Parathyroid adenoma (tissue), 2 donors: Measurements from ENCODE around the gene TRDN.

ENCODE experiments used
- H2AFZ ChIP-seq: fragments of 300-600 bp; sonication (generic); one replicate; pipeline ENCODE4 v1.7.0; 2017; ENCODE audit warnings: antibody characterized with exemption, mild to moderate bottlenecking
- H3K27ac ChIP-seq: fragments of 300-600 bp; sonication (generic); one replicate; pipeline ENCODE4 v1.7.0; 2017
- H3K27me3 ChIP-seq: fragments of 300-600 bp; sonication (generic); one replicate; pipeline ENCODE4 v1.7.0; 2017; ENCODE audit warnings: low read length; ENCODE audit not compliant: control insufficient read depth, insufficient read depth
- H3K36me3 ChIP-seq: fragments of 300-600 bp; sonication (generic); one replicate; pipeline ENCODE4 v1.7.0; 2017; ENCODE audit warnings: low read length; ENCODE audit not compliant: control insufficient read depth, insufficient read depth
- H3K4me1 ChIP-seq: fragments of 300-600 bp; sonication (generic); one replicate; pipeline ENCODE4 v1.7.0; 2017; ENCODE audit warnings: control low read depth
- H3K4me2 ChIP-seq: fragments of 300-600 bp; sonication (generic); one replicate; pipeline ENCODE4 v1.7.0; 2017; ENCODE audit warnings: low read length
- H3K4me3 ChIP-seq: fragments of 300-600 bp; sonication (generic); one replicate; pipeline ENCODE4 v1.7.0; 2017; ENCODE audit warnings: low read depth, low read length
- H3K79me2 ChIP-seq: fragments of 300-600 bp; sonication (generic); one replicate; pipeline ENCODE4 v1.7.0; 2017; ENCODE audit warnings: control low read depth
- H3K9ac ChIP-seq: fragments of 300-600 bp; sonication (generic); one replicate; pipeline ENCODE4 v1.7.0; 2017; ENCODE audit warnings: mild to moderate bottlenecking
- H3K9me3 ChIP-seq: fragments of 300-600 bp; sonication (generic); one replicate; pipeline ENCODE4 v1.7.0; 2017; ENCODE audit warnings: low read length; ENCODE audit not compliant: control insufficient read depth
- CTCF ChIP-seq: fragments of 300-600 bp; sonication (generic); IDR thresholded peaks from one replicate; pipeline ENCODE4 v1.7.0; 2017; ENCODE audit warnings: antibody characterized with exemption, mild to moderate bottlenecking
- donor health status: primary hyperparathyroidism.

TRDN gene

DNA sequence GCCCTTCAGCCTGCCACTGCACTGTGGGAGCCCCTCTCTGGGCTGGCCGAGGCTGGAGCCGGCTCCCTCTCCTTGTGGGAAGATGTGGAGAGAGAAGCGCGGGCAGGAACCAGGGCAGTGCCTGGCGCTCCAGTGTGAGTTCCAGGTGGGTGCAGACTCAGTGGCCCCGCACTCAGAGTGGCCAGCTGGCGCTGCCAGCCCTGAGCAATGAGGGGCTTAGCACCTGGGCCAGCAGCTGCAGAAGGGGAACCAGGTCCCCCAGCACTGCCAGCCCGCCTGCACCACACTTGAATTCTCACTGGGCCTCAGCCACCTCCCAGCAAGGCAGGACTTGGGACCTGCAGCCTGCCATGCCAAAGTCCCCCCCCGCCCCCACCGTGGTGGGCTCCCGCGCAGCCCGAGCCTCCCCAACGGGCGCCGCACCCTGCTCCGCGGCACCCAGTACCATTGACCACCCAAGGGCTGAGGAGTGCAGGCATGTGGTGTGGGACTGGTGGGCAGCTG is 434.8 kb downstream of the TRDN start:
- no peaks in the 10 kb centered on the region for H3K4me1 ChIP-seq
- no peak for TF ChIP-seq CTCF
- H3K27me3 ChIP-seq: no peaks in the 10 kb centered on the region
- no peak overlapping the region for H2AFZ ChIP-seq
- H3K36me3 ChIP-seq: no peaks in the 10 kb centered on the region
- no peaks in the 10 kb centered on the region for H3K79me2 ChIP-seq
- no peaks in the 10 kb centered on the region for H3K9me3 ChIP-seq
- H3K27ac ChIP-seq: no peak overlapping the region
- H3K4me2 ChIP-seq: no peak overlapping the region
- H3K9ac ChIP-seq: no peak overlapping the region
- no peak overlapping the region for H3K4me3 ChIP-seq

GRCh38 chr6:123193298-123193697 is 443.5 kb downstream of the TRDN start:
- no peaks in the 10 kb centered on the region for H3K4me1 ChIP-seq
- H2AFZ ChIP-seq: no peak overlapping the region
- H3K9ac ChIP-seq: no peak overlapping the region
- no peak overlapping the region for H3K4me2 ChIP-seq
- H3K27ac ChIP-seq: no peak overlapping the region
- no peaks in the 10 kb centered on the region for H3K9me3 ChIP-seq
- no peak overlapping the region for H3K4me3 ChIP-seq
- no peaks in the 10 kb centered on the region for H3K79me2 ChIP-seq
- no peaks in the 10 kb centered on the region for H3K27me3 ChIP-seq
- H3K36me3 ChIP-seq: no peaks in the 10 kb centered on the region
- no peak for TF ChIP-seq CTCF

GRCh38 chr6:123189816-123190215 is 446.9 kb downstream of the TRDN start:
- Histone ChIP-seq H3K4me1 (no peaks in the 10 kb centered on the region), H3K4me3 (no peak overlapping the region), H3K27ac (no peak overlapping the region), H3K79me2 (no peaks in the 10 kb centered on the region), H3K9me3 (no peaks in the 10 kb centered on the region), H3K4me2 (no peak overlapping the region), H3K36me3 (no peaks in the 10 kb centered on the region), H3K9ac (no peak overlapping the region), H3K27me3 (no peaks in the 10 kb centered on the region), H2AFZ (no peak overlapping the region)
- TF ChIP-seq CTCF: no peak

GRCh38 chr6:123182998-123183397 is 453.8 kb downstream of the TRDN start:
- Histone ChIP-seq H3K4me1 (no peaks in the 10 kb centered on the region), H3K27ac (no peak overlapping the region)
- TF ChIP-seq CTCF: no peak

DNA sequence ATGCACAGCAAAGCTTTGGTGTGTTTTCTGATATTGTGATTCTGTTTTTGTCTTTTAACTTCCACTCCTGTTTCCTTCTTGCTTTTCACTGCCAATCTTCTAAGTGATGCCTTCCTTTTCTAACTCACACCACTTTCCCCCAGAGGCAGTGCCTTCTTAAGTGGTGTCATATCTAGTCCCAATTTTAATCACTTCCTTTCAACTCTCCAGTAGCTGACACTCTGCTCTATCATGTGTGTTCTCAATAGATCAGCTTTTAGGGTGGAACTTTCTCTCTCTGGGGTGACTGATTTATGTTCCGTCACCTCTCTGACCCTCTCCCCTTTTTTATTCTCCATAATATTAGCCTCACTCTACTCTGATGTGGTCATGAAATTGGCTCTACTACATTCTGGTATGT is 460.0 kb downstream of the TRDN start:
- Histone ChIP-seq H3K27me3 (no peaks in the 10 kb centered on the region), H3K4me1 (no peaks in the 10 kb centered on the region), H3K4me3 (no peak overlapping the region), H3K4me2 (no peak overlapping the region), H3K27ac (no peak overlapping the region), H2AFZ (no peak overlapping the region), H3K9ac (no peak overlapping the region), H3K9me3 (no peaks in the 10 kb centered on the region), H3K79me2 (no peaks in the 10 kb centered on the region), H3K36me3 (no peaks in the 10 kb centered on the region)
- TF ChIP-seq CTCF: no peak

More at GRCh38 chr6:123182998-123183397, 453.8 kb downstream of the TRDN start:
- Histone ChIP-seq H3K4me3 (no peak overlapping the region), H3K36me3 (no peaks in the 10 kb centered on the region), H3K9me3 (no peaks in the 10 kb centered on the region), H3K27me3 (no peaks in the 10 kb centered on the region), H3K9ac (no peak overlapping the region), H3K79me2 (no peaks in the 10 kb centered on the region), H3K4me2 (no peak overlapping the region), H2AFZ (no peak overlapping the region)
